OCI-LY3 (cell line): ENCODE results near the gene BACH1.

Experiments
- H2AFZ ChIP-seq: fragments of 200-600, 300-600 bp; shearing (Covaris generic); 2 replicates; pipeline ENCODE4 v1.6.0; 2014; ENCODE audit warnings: antibody characterized with exemption, low read depth, low read length
- H3K27ac ChIP-seq: fragments of 200-600, 300-600 bp; sonication (generic); 2 replicates; pipeline ENCODE4 v1.5.1; 2014; ENCODE audit warnings: mild to moderate bottlenecking, low read length, moderate library complexity, mixed read lengths
- H3K27me3 ChIP-seq: fragments of 200-600, 300-600 bp; sonication (generic); 2 replicates; pipeline ENCODE4 v1.6.1; 2014; ENCODE audit warnings: low read depth, low read length, mixed read lengths
- H3K36me3 ChIP-seq: fragments of 200-600, 300-600 bp; sonication (generic); replicated peaks from 2 replicates; pipeline ENCODE3; 2014; ENCODE audit warnings: low read depth, low read length, mixed read lengths
- H3K4me1 ChIP-seq: fragments of 300-600, 200-600 bp; sonication (generic); 2 replicates; pipeline ENCODE4 v1.6.1; 2014; ENCODE audit warnings: low read length, mixed read lengths
- H3K4me2 ChIP-seq: fragments of 200-600, 300-600 bp; sonication (generic); 2 replicates; pipeline ENCODE4 v1.6.1; 2014; ENCODE audit warnings: low read length, mixed read lengths
- H3K4me3 ChIP-seq: fragments of 300-600, 200-600 bp; sonication (generic); 2 replicates; pipeline ENCODE4 v1.5.1; 2014; ENCODE audit warnings: antibody characterized with exemption, mild to moderate bottlenecking, low read length, moderate library complexity
- H3K79me2 ChIP-seq: fragments of 300-600, 200-600 bp; shearing (Covaris generic); 2 replicates; pipeline ENCODE4 v1.6.1; 2014; ENCODE audit warnings: mild to moderate bottlenecking, low read length, mixed read lengths
- H3K9ac ChIP-seq: fragments of 300-600, 200-600 bp; shearing (Covaris generic); 2 replicates; pipeline ENCODE4 v1.6.0; 2014; ENCODE audit warnings: mild to moderate bottlenecking, low read length, moderate library complexity
- H3K9me3 ChIP-seq: fragments of 200-600, 300-600 bp; shearing (Covaris generic); 2 replicates; pipeline ENCODE4 v1.6.1; 2014; ENCODE audit warnings: low read length, mixed read lengths; ENCODE audit not compliant: insufficient read depth
- H4K20me1 ChIP-seq: fragments of 200-600, 300-600 bp; sonication (generic); 2 replicates; pipeline ENCODE4 v1.6.1; 2016; ENCODE audit warnings: low read length, mixed read lengths; ENCODE audit not compliant: insufficient read depth
- EZH2phosphoT487 ChIP-seq: fragments of 200-600 bp; shearing (Covaris generic); IDR thresholded peaks from 2 replicates; pipeline ENCODE4 v1.6.1; 2018; ENCODE audit warnings: antibody characterized with exemption, mixed run types, low read depth
- TF ChIP-seq, protein P1 (sequence below): fragments of 200-600, 300-600 bp; sonication (generic); IDR thresholded peaks from 2 replicates; pipeline ENCODE4 v1.5.1; 2014; ENCODE audit warnings: antibody characterized with exemption, low read length, low read depth

Gene BACH1

GRCh38 chr21:29340228-29340627, 41.5 kb downstream of the BACH1 start:
- H3K4me1 ChIP-seq: peaks cover 21% of the 10 kb centered on the region
- H3K4me3 ChIP-seq: no peak overlapping the region
- no peak overlapping the region for H3K9ac ChIP-seq
- no peak overlapping the region for H3K4me2 ChIP-seq
- H3K27me3 ChIP-seq: no peaks in the 10 kb centered on the region
- H3K9me3 ChIP-seq: no peaks in the 10 kb centered on the region
- peaks cover 16% of the 10 kb centered on the region for H3K36me3 ChIP-seq
- TF ChIP-seq, protein P1, sequence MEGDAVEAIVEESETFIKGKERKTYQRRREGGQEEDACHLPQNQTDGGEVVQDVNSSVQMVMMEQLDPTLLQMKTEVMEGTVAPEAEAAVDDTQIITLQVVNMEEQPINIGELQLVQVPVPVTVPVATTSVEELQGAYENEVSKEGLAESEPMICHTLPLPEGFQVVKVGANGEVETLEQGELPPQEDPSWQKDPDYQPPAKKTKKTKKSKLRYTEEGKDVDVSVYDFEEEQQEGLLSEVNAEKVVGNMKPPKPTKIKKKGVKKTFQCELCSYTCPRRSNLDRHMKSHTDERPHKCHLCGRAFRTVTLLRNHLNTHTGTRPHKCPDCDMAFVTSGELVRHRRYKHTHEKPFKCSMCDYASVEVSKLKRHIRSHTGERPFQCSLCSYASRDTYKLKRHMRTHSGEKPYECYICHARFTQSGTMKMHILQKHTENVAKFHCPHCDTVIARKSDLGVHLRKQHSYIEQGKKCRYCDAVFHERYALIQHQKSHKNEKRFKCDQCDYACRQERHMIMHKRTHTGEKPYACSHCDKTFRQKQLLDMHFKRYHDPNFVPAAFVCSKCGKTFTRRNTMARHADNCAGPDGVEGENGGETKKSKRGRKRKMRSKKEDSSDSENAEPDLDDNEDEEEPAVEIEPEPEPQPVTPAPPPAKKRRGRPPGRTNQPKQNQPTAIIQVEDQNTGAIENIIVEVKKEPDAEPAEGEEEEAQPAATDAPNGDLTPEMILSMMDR: no peak
- TF ChIP-seq EZH2phosphoT487: no peak
- peaks cover 90% of the 10 kb centered on the region for H4K20me1 ChIP-seq
- peaks cover 82% of the 10 kb centered on the region for H3K79me2 ChIP-seq
- no peak overlapping the region for H3K27ac ChIP-seq
- H2AFZ ChIP-seq: no peak overlapping the region

GRCh38 chr21:29342363-29342957, 43.7 kb downstream of the BACH1 start:
- peaks cover 76% of the 10 kb centered on the region for H3K79me2 ChIP-seq

GRCh38 chr21:29343519-29343918, 44.8 kb downstream of the BACH1 start:
- Histone ChIP-seq H3K4me1 (peaks cover 42% of the 10 kb centered on the region), H3K79me2 (peaks cover 71% of the 10 kb centered on the region), H3K9ac (no peak overlapping the region), H3K4me2 (no peak overlapping the region), H3K27ac (no peak overlapping the region), H2AFZ (no peak overlapping the region), H4K20me1 (peaks cover 92% of the 10 kb centered on the region), H3K27me3 (no peaks in the 10 kb centered on the region), H3K36me3 (peaks cover 23% of the 10 kb centered on the region), H3K9me3 (no peaks in the 10 kb centered on the region), H3K4me3 (no peak overlapping the region)
- TF ChIP-seq, protein P1: no peak
- no peak for TF ChIP-seq EZH2phosphoT487

More at GRCh38 chr21:29342363-29342957, 43.7 kb downstream of the BACH1 start:
- H3K4me2 ChIP-seq: peak overlapping the region; percentile 56
- peaks cover 31% of the 10 kb centered on the region for H3K4me1 ChIP-seq
- peak overlapping the region; percentile 35 for H3K27ac ChIP-seq
- no peaks in the 10 kb centered on the region for H3K9me3 ChIP-seq
- peaks cover 20% of the 10 kb centered on the region for H3K36me3 ChIP-seq
- TF ChIP-seq, protein P1: no peak
- TF ChIP-seq EZH2phosphoT487: no peak
- H2AFZ ChIP-seq: no peak overlapping the region
- H4K20me1 ChIP-seq: peaks cover 87% of the 10 kb centered on the region
- H3K9ac ChIP-seq: peak overlapping the region; percentile 27; the same call in 1 of the 2 replicates
- no peaks in the 10 kb centered on the region for H3K27me3 ChIP-seq
- H3K4me3 ChIP-seq: peak overlapping the region; percentile 39

DNA sequence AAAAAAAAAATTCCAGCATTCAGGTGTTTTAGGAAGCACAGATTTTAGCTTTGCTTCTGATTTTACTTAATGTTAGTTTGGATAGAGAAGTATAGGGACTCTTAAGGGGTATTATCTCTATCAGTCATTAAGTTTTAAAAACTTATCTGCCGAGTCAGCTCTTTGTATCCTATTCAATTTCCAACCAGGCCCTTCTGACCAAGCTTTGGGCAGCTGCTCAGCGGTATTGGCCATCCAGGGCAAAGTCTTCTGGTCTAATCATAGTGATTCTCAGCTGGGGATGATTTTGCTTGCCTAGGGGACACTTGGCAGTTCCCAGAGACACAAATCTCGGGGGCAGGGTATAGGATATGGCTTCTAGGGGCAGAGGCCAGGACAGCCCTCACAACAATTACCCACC, 47.6 kb downstream of the BACH1 start:
- peaks cover 41% of the 10 kb centered on the region for H3K4me1 ChIP-seq
- no peaks in the 10 kb centered on the region for H3K9me3 ChIP-seq
- H3K27ac ChIP-seq: no peak overlapping the region
- no peak overlapping the region for H3K4me3 ChIP-seq
- H4K20me1 ChIP-seq: peaks cover 74% of the 10 kb centered on the region
- H3K36me3 ChIP-seq: peaks cover 22% of the 10 kb centered on the region
- H2AFZ ChIP-seq: no peak overlapping the region
- TF ChIP-seq, protein P1: no peak
- no peak for TF ChIP-seq EZH2phosphoT487
- H3K9ac ChIP-seq: no peak overlapping the region
- no peak overlapping the region for H3K4me2 ChIP-seq
- no peaks in the 10 kb centered on the region for H3K27me3 ChIP-seq
- H3K79me2 ChIP-seq: peaks cover 50% of the 10 kb centered on the region
